Fibroblast of lung (primary cell): Measurements from ENCODE around the gene FYN. TPM values are rescaled to one million over a fixed set of nuclear protein-coding genes. Genes with fewer than 3 reads are reported as not detected.

ENCODE experiments used
- DNase-seq, 2 donors: peaks; one replicate each; pipeline versions ENCODE4 v3.0.0 to v3.0.0-alpha.2; 2010; ENCODE audit warnings: low read depth in 2 of 2
- H2AFZ ChIP-seq: 2 replicates; pipeline ENCODE4 v1.5.1; 2012; ENCODE audit warnings: low read length, control low read depth, inconsistent platforms
- H3K27ac ChIP-seq: 2 replicates; pipeline ENCODE4 v1.5.1; 2011; ENCODE audit warnings: low read length, control low read depth; ENCODE audit not compliant: insufficient read depth
- H3K27me3 ChIP-seq: 2 replicates; pipeline ENCODE4 v1.5.1; 2011; ENCODE audit warnings: mild to moderate bottlenecking, low read length; ENCODE audit not compliant: control insufficient read depth, insufficient read depth
- H3K36me3 ChIP-seq: 2 replicates; pipeline ENCODE4 v1.5.1; 2011; ENCODE audit warnings: low read length; ENCODE audit not compliant: control insufficient read depth, insufficient read depth
- H3K4me1 ChIP-seq: 2 replicates; pipeline ENCODE4 v1.5.1; 2011; ENCODE audit warnings: low read length; ENCODE audit not compliant: control insufficient read depth, insufficient read depth; ENCODE audit errors: extremely low read depth
- H3K4me2 ChIP-seq: 2 replicates; pipeline ENCODE4 v1.5.1; 2011; ENCODE audit warnings: low read length, control low read depth; ENCODE audit not compliant: insufficient read depth; ENCODE audit errors: extremely low read depth
- H3K4me3 ChIP-seq, 4 experiments: fragments of 200-600 bp in 1 of 4; sonication (generic) in 1 of 4; replicated peaks in 1 of 4; 2 replicates each; pipeline ENCODE4 v1.5.1; 2011 to 2016; ENCODE audit warnings: low read length in 4 of 4, low read depth in 3 of 4, mild to moderate bottlenecking in 3 of 4, control low read depth in 2 of 4, inconsistent platforms in 1 of 4, mixed read lengths in 1 of 4; ENCODE audit not compliant: insufficient read depth in 1 of 4; ENCODE audit errors: control extremely low read depth in 1 of 4
- H3K79me2 ChIP-seq: 2 replicates; pipeline ENCODE4 v1.5.1; 2012; ENCODE audit warnings: mild to moderate bottlenecking, low read length, inconsistent platforms; ENCODE audit not compliant: control insufficient read depth, insufficient read depth
- H3K9ac ChIP-seq: 2 replicates; pipeline ENCODE4 v1.5.1; 2011; ENCODE audit warnings: mild to moderate bottlenecking, low read length, control low read depth; ENCODE audit not compliant: insufficient read depth
- H3K9me3 ChIP-seq: 2 replicates; pipeline ENCODE4 v1.5.1; 2012; ENCODE audit warnings: low read depth, low read length; ENCODE audit not compliant: control insufficient read depth, insufficient read depth
- H4K20me1 ChIP-seq: 2 replicates; pipeline ENCODE4 v1.5.1; 2011; ENCODE audit warnings: low read length; ENCODE audit not compliant: control insufficient read depth, insufficient read depth; ENCODE audit errors: extremely low read depth
- CTCF ChIP-seq, 2 donors: IDR thresholded peaks in 1 of 2; conservative IDR thresholded peaks in 1 of 2; 1 replicate in 1 of 2; 2 replicates in 1 of 2; pipeline ENCODE4 v1.5.1; 2011 to 2012; ENCODE audit warnings: low read length in 2 of 2, control low read depth in 1 of 2, inconsistent platforms in 1 of 2, low read depth in 1 of 2, mild to moderate bottlenecking in 1 of 2
- EZH2 ChIP-seq: IDR thresholded peaks from 2 replicates; pipeline ENCODE4 v1.5.1; 2012; ENCODE audit warnings: low read length, control low read depth, mild to moderate bottlenecking; ENCODE audit errors: missing control alignments
- polyA plus RNA-seq, 2 donors: library from polyadenylated mRNA; depleted of rRNA in 1 of 2; stranded (reverse) in 1 of 2; unstranded in 1 of 2; fragments of >200 nt; gene quantifications; 2 replicates each; pipeline ENCODE4 v1.2.1, GENCODE V29; 2011 to 2012; ENCODE audit warnings: missing spikeins in 1 of 2
- total RNA-seq: library from RNA; depleted of rRNA; stranded (reverse); fragments of >200 nt; gene quantifications from 2 replicates; pipeline ENCODE4 v1.2.1, GENCODE V29; 2014

FYN gene
- total and polyA plus RNA-seq, 2 donors (not counting 1 experiment from before 2014, with no cell fraction given), result 64.7 TPM

DNA sequence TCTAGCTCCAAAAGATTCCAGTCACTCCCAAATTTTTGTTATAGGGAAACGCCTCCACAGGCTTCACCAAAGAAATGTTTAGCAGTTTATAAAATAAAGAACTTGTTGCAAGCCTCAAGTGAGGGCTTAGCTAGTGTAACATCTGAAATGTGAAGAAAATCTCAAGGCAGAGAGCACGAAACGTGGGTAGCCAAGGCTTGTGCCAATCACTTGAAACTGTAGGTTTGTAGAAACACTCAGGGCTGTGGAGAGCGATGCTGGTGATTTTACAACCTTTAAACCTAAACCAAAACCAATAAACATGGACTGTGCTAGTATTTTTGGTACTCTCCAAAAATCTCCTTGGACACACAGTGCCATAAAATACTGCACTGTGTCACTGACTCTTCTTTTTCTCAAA is 159.4 kb downstream of the FYN start:
- Histone ChIP-seq H2AFZ (no peak overlapping the region), H3K27ac (no peak overlapping the region), H3K9ac (no peak overlapping the region), H3K36me3 (no peaks in the 10 kb centered on the region), H3K79me2 (no peaks in the 10 kb centered on the region), H3K4me1 (no peaks in the 10 kb centered on the region), H4K20me1 (no peaks in the 10 kb centered on the region), H3K4me3 (no peak overlapping the region), H3K9me3 (no peaks in the 10 kb centered on the region), H3K4me2 (no peak overlapping the region), H3K27me3 (no peaks in the 10 kb centered on the region)
- no peak for DNase-seq
- TF ChIP-seq EZH2 (no peak), CTCF (conservative IDR thresholded peaks at IDR 0.05 in 1 of 2, IDR thresholded peaks at IDR 0.05 in 1 of 2; ENCODE audit: low read depth in 1 of 2, low read length in 2 of 2) (no peak)

- no peaks in the 10 kb centered on the region for H3K79me2 ChIP-seq
- TF ChIP-seq CTCF (conservative IDR thresholded peaks at IDR 0.05 in 1 of 2, IDR thresholded peaks at IDR 0.05 in 1 of 2; ENCODE audit: low read depth in 1 of 2, low read length in 2 of 2) (no peak), EZH2 (no peak)
- H3K27ac ChIP-seq, result no peak overlapping the region
These were observed 160.0 kb downstream of the FYN start for GRCh38 chr6:111713236-111713635.

DNA sequence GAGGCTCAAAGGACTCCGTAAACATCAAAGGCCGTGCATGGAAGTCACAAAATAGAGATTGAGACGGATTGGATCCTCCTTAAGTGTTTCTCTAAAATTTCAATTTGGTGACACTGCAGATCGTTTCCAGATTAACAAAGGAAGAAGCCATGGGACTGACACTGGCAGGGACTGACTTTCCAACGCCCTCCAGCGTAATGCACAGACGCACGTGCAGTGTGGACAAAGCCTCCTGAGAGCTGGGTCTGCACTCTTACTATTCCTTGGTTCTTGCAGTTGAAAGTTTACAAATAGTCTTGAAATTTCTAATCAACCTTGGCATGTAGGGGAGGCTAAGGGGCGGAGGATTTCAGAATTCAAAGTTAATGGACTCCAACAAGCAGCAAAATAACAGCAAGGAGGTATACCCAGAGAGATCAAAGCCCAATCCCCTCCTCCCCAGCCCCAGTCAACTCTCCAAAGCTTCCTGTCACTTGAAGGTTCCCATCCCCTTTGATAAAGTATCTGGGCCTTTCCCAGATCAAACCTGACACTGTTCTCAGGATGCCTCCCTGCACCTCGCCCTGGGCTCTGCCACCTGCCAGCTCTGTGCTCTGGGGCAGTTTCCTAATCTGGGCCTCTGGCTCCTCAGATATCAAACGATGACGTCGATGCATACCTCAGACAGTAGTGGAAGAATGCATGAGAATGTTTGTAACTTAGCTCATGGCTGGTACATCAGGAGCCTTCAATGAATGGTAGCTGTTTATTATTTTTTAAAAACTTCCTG is 161.1 kb downstream of the FYN start:
- peak; percentile 73 to 88 for DNase-seq
- H3K9me3 ChIP-seq, result no peaks in the 10 kb centered on the region
- H3K4me3 ChIP-seq, result no peak overlapping the region
- H3K79me2 ChIP-seq, result no peaks in the 10 kb centered on the region
- no peaks in the 10 kb centered on the region for H3K27me3 ChIP-seq
- H2AFZ ChIP-seq, result no peak overlapping the region
- H4K20me1 ChIP-seq, result no peaks in the 10 kb centered on the region
- no peaks in the 10 kb centered on the region for H3K4me1 ChIP-seq
- no peak overlapping the region for H3K4me2 ChIP-seq
- H3K36me3 ChIP-seq, result no peaks in the 10 kb centered on the region
- no peak overlapping the region for H3K9ac ChIP-seq
- TF ChIP-seq CTCF (conservative IDR thresholded peaks at IDR 0.05 in 1 of 2, IDR thresholded peaks at IDR 0.05 in 1 of 2; ENCODE audit: low read depth in 1 of 2, low read length in 2 of 2) (no peak), EZH2 (no peak)
- no peak overlapping the region for H3K27ac ChIP-seq

More at GRCh38 chr6:111713236-111713635, 160.0 kb downstream of the FYN start:
- Histone ChIP-seq H3K4me1 (no peaks in the 10 kb centered on the region), H4K20me1 (no peaks in the 10 kb centered on the region), H3K36me3 (no peaks in the 10 kb centered on the region), H3K4me2 (no peak overlapping the region), H3K27me3 (no peaks in the 10 kb centered on the region), H3K4me3 (no peak overlapping the region), H3K9ac (no peak overlapping the region), H2AFZ (no peak overlapping the region), H3K9me3 (no peaks in the 10 kb centered on the region)
- DNase-seq, result no peak
